Mesenteric fat pad (tissue), 1 donor: ENCODE results near the gene DPH2. TPM values are rescaled to one million over a fixed set of nuclear protein-coding genes. Genes with fewer than 3 reads are reported as not detected.

Experiments used
- DNase-seq: peaks from one replicate; pipeline ENCODE4 v3.0.0-alpha.2; 2020; ENCODE audit warnings: low spot score
- total RNA-seq: library from RNA; stranded (reverse); fragmentation: NEBNext Ultra II Directional; extraction: Animal tissue kit (Norgen Biotek cat#: 25700); gene quantifications from one replicate; pipeline ENCODE4 v1.2.1, GENCODE V29; 2021
- donor health status: DM: yes; HTN: yes; CAD: no.

The DPH2 gene
- total RNA-seq, 1 donor from 2014 or later, result 23.2 TPM

GRCh38 chr1:43982241-43982640, 12.4 kb downstream of the DPH2 start:
- no peak for DNase-seq

GRCh38 chr1:43982808-43983207, 13.0 kb downstream of the DPH2 start:
- no peak for DNase-seq

- no peak for DNase-seq
These were observed 13.6 kb downstream of the DPH2 start for GRCh38 chr1:43983253-43983899.

GRCh38 chr1:43984855-43985254, 15.0 kb downstream of the DPH2 start:
- DNase-seq, result no peak

DNA sequence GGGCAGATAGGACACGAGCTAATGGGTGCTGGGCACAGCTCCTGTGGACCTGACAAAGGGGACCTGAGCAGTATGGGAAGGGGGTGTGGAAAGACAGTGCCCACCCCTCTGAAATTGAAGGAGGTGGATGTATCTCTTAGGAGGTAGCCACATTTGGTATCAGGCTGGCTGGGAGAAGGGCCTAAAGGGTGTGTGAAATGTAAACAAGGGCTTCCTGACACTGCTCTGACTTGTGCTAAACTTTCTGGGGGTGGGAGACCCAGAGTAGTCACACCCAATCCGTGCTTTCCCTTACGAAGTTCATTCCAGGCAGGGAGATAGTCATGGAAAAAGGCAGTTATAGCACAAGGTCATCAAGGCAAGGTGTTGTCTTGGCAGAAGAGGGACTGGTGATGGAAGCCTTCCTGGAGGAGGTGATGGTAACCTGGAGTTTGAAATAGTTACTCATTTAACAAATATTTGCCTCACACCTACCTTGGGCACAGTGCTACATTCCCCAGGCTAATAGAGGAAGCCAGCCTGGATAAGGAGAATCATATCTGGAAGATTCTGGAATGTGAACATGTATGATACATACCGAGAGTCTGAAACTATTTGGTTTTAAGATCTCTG, 16.3 kb downstream of the DPH2 start:
- DNase-seq, result no peak

DNA sequence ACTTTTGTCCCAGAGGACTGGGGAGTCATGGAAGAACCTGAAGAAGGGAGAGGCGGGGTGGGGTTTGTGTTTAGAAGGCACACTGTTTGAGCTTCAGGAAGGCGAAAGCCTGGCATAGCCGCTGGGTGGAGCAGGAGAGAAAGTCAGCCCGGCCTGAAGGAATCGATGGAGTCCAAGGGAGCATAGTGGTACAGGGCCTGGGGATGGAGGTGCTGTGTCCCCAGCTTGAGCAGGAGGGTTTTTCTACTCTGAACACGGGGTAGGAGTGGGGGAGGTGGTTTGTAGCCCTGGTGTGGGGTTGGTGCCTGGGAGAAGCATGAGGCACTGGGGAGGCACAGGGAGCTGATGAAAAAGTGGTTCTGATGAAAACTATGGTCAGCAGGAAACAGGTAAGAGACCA, 16.9 kb downstream of the DPH2 start:
- DNase-seq, result no peak

DNA sequence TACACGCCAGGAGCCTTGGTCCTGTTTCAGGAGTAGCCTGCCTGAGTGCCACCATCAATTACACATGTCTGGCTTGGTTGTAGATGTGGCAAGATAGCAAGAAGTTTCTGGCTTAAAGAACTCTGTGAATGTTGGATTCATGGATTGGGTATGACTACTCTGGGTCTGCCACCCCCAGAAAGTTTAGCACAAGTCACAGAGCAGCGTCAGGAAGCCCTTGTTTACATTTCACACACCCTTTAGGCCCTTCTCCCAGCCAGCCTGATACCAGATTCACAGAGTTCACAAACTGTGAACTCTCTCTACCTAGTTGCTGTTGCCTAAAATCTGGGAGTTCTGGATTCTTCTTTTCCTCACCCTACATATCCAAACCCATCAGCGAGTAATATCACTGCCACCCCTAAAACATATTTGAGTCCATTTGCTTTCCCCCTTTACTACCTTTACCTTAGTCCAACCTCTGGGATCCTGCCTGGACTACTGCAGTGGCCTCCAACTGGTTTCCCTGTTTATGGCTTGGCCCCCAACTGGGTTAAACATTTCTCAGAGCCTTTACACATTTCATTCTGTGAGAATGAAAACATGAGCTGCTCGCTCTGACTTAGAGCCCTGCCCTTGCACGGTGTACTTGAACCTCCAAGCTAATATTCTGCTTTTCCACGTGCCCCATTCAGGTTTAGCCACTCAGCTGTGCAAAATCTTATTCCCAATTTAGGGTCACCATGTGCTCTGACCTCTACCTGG, 17.5 kb downstream of the DPH2 start:
- DNase-seq, result no peak

- DNase-seq, result no peak
These were observed 20.7 kb downstream of the DPH2 start for GRCh38 chr1:43990271-43991199.

GRCh38 chr1:43991200-43991475, 21.3 kb downstream of the DPH2 start:
- no peak for DNase-seq

- DNase-seq, result peak; percentile 97
These were observed 21.8 kb downstream of the DPH2 start, which contains the start of gene CCDC24 for GRCh38 chr1:43991476-43992231. Gene CCDC24, plus strand, starts transcription at chr1:43991599. Its CDS starts 280 bp downstream, at chr1:43991879.

- DNase-seq, result no peak
These were observed 22.6 kb downstream of the DPH2 start for GRCh38 chr1:43992232-43992995.

GRCh38 chr1:43993206-43993914, 23.6 kb downstream of the DPH2 start:
- DNase-seq, result no peak

DNA sequence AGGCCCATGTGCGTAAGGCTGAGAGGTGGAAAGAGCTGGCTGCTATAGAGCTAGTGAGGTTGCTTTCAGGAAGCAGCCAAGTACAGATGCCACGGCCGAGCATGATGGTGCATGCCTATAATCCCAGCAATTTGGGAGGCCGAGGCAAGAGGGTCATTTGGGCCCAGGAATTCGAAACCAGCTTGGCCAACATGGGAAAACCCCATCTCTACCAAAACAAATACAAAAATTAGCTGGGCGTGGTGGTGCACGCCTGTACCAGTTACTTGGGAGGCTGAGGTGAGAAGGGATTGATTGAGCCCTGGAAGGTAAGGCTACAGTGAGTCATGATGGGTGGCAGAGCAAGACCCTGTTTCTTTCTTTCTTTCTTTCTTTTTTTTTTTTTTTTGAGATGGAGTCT, 24.3 kb downstream of the DPH2 start:
- DNase-seq, result no peak

DNA sequence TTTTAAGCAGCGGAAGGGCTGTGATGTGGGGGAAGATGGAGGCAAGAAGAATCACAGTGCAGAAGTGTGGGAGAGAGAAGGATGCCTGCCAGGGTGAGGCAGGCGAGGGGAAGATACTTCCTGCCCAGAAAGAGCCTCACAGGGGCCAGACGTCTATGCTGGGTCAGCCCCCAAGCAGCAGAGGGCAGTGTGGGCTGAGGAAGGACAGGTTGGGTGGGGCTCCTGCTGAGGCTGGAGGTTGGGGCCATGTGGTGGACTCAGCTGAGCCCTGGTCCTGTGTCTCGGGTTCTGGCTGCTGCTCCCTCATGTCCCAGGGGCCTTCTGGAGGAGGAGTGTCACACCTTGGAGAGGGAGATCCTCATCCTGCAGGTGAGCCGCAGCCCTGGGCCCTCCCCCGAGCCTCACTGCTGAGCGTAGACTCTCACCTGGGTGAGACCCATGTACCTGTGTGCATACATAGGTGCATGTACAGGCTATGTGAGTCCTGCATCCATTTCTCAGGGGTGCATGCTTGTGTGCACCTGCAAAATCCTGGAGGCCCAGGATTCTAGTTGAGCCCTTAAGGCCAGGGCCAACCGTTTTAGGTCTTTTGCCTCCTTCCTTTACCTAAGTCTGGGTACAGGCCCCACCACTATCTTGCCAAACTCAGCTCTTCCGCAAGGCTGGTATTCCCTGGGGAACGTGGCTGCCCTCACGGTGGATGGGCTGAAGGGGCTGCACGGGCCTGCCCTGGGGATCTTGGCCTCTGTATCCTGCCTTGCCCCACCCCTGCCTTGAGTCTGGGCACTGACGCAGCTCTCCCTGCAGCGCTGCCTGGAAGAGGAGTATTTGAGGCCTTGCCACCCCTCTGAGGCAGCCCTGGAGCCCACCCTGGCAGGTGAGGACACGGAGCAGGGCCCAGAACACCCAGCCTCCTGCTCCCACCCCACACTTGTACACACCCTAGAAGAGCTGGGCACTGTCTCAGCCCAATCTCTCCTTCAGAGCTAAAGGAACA, 25.3 kb downstream of the DPH2 start:
- DNase-seq, result no peak

DNA sequence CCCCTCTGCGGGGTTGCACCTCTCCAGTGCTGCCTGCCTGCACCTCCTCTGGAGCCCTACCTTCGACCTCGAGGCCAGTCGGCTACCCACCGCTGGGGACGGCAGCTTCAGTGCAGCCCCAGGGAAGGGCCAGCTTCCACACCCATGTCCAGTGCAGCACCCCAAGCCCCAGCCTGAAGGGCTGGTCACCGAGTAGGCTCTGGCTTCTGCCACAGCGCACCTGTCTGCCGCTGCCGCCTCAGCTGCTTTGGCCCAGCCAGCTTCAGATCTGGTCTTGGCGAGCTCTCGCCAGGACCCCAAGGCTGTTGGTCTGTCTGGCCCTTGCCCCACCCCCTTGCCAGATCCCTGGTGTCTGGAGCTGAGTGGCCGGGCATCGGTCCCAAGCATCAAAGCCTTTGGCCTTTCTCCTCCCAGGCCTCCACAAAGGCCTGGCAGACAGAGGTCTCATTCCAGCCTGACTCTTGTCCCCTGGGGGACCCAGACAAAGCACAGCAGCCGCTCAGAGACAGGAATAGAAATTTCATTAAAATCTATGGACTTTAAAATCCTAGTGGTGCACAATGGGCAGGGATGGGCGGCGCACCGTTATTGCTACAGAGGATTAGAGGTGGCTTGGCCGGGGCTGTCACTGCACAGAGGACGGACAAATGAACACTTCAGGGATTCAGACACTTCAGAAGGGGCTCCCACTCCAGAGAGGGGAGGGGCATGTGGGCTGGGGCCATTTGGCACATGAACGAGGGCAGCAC, 26.3 kb downstream of the DPH2 start:
- no peak for DNase-seq

- no peak for DNase-seq
These were observed 26.9 kb downstream of the DPH2 start for GRCh38 chr1:43996733-43997115.

- no peak for DNase-seq
These were observed 27.6 kb downstream of the DPH2 start for GRCh38 chr1:43997295-43997999.
